GM19240 (cell line): ENCODE results near the gene HYPK.

Experiments
- DNase-seq: peaks from one replicate; pipeline ENCODE4 v3.0.0; 2011; ENCODE audit warnings: low spot score; ENCODE audit not compliant: insufficient read length

Gene HYPK

GRCh38 chr15:43800286-43801141, at the start of gene HYPK:
Gene HYPK (plus strand): TSS chr15:43800599. CDS start chr15:43800623, 24 bp downstream.
- DNase-seq, result peak; percentile 51

- no peak for DNase-seq
These were observed 48.5 kb upstream of the HYPK start for GRCh38 chr15:43751885-43752284.

GRCh38 chr15:43762824-43763223, 37.6 kb upstream of the HYPK start:
- DNase-seq, result no peak

- no peak for DNase-seq
These were observed 36.5 kb upstream of the HYPK start for GRCh38 chr15:43763819-43764446.

- no peak for DNase-seq
These were observed 30.7 kb upstream of the HYPK start for GRCh38 chr15:43769584-43770228.

- DNase-seq, result no peak
These were observed 28.6 kb upstream of the HYPK start for GRCh38 chr15:43771816-43772215.

GRCh38 chr15:43772624-43773023, 27.8 kb upstream of the HYPK start:
- no peak for DNase-seq

GRCh38 chr15:43774062-43774461, 26.3 kb upstream of the HYPK start:
- no peak for DNase-seq

- no peak for DNase-seq
These were observed 24.9 kb upstream of the HYPK start for GRCh38 chr15:43775411-43775965.

- DNase-seq, result no peak
These were observed 24.2 kb upstream of the HYPK start for GRCh38 chr15:43776101-43776717.

- no peak for DNase-seq
These were observed 23.6 kb upstream of the HYPK start, which contains the start of gene ELL3 for GRCh38 chr15:43776718-43777266. Gene ELL3 (minus strand): TSS chr15:43776966. CDS start chr15:43776901, 65 bp downstream.

- no peak for DNase-seq
These were observed 23.0 kb upstream of the HYPK start for GRCh38 chr15:43777267-43777914.

- DNase-seq, result no peak
These were observed 21.4 kb upstream of the HYPK start for GRCh38 chr15:43779016-43779415.

- no peak for DNase-seq
These were observed 11.0 kb upstream of the HYPK start for GRCh38 chr15:43789409-43789808.

GRCh38 chr15:43791993-43792760, 8.2 kb upstream of the HYPK start, which contains the start of gene SERF2:
Gene SERF2 (plus strand): TSS chr15:43792320. CDS start chr15:43792377, 57 bp downstream.
- DNase-seq, result peak; percentile 83

- no peak for DNase-seq
These were observed 7.5 kb upstream of the HYPK start for GRCh38 chr15:43792761-43793476.

- no peak for DNase-seq
These were observed 6.8 kb upstream of the HYPK start for GRCh38 chr15:43793647-43794046.

- DNase-seq, result no peak
These were observed 5.9 kb upstream of the HYPK start for GRCh38 chr15:43794269-43795037.
